RWPE1 (cell line): Measurements from ENCODE around the gene RDH5.

Experiments used
- CTCF ChIA-PET: fragments of 350-600 bp; sonication (Branson Sonifier 250); formaldehyde crosslinking; extraction: SDS; loops from one replicate; lab custom pipeline; 2021; lab: Yijun Ruan, JAX
- POLR2A ChIA-PET: fragments of 400-600 bp; formaldehyde crosslinking; extraction: SDS; loops from one replicate; lab custom pipeline; 2020; ENCODE audit warnings: antibody characterized with exemption; ENCODE audit not compliant: low non-redundant PET; lab: Yijun Ruan, JAX
- DNase-seq: peaks from one replicate; pipeline ENCODE4 v3.0.0; 2012; ENCODE audit warnings: low spot score
- H3K27ac ChIP-seq: fragments of 450-650 bp; 2 replicates; pipeline ENCODE4 v1.5.1; 2017
- TF ChIP-seq, protein P1 (sequence below): fragments of 450-650 bp; conservative IDR thresholded peaks from 2 replicates; pipeline ENCODE4 v1.5.1; 2017; ENCODE audit warnings: low read depth, mild to moderate bottlenecking

The RDH5 gene

GRCh38 chr12:55694188-55694515 lies 26.0 kb upstream of the RDH5 start:
- ChIA-PET CTCF (no interaction called here), POLR2A (no interaction called here)

GRCh38 chr12:55694651-55695050 lies 25.5 kb upstream of the RDH5 start:
- no peak for DNase-seq
- CTCF ChIA-PET, result no interaction called here
- no peak overlapping the region for H3K27ac ChIP-seq
- POLR2A ChIA-PET, result no interaction called here
- TF ChIP-seq, protein P1, sequence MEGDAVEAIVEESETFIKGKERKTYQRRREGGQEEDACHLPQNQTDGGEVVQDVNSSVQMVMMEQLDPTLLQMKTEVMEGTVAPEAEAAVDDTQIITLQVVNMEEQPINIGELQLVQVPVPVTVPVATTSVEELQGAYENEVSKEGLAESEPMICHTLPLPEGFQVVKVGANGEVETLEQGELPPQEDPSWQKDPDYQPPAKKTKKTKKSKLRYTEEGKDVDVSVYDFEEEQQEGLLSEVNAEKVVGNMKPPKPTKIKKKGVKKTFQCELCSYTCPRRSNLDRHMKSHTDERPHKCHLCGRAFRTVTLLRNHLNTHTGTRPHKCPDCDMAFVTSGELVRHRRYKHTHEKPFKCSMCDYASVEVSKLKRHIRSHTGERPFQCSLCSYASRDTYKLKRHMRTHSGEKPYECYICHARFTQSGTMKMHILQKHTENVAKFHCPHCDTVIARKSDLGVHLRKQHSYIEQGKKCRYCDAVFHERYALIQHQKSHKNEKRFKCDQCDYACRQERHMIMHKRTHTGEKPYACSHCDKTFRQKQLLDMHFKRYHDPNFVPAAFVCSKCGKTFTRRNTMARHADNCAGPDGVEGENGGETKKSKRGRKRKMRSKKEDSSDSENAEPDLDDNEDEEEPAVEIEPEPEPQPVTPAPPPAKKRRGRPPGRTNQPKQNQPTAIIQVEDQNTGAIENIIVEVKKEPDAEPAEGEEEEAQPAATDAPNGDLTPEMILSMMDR, result no peak

More at GRCh38 chr12:55694188-55694515, 26.0 kb upstream of the RDH5 start:
- TF ChIP-seq, protein P1, result no peak
- no peak for DNase-seq
- no peak overlapping the region for H3K27ac ChIP-seq

- no peak for DNase-seq
- POLR2A ChIA-PET, result no interaction called here
- CTCF ChIA-PET, result no interaction called here
- TF ChIP-seq, protein P1, result no peak
- H3K27ac ChIP-seq, result no peak overlapping the region
Measured at GRCh38 chr12:55695349-55695748, 24.8 kb upstream of the RDH5 start.

DNA sequence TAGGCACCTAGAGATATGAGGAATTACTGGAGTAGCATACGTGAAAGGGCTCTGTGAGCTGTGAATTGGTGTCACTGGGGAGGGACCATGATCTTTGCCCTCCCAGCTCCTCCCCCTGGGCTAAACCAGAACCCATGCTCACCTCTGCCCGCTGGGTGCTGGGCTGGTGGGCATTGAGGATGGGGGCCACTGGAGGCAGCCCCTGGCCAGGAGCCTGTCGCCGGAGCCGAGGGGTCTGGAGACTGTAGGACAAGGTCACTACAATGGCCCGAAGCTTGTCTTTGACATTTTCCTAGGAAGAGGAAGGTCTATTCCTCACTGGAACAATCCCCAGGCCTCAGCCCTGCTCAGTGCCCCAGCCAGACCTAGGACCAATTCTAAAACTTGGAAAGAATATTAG lies 24.1 kb upstream of the RDH5 start:
- TF ChIP-seq, protein P1, result no peak
- CTCF ChIA-PET, result no interaction called here
- no peak for DNase-seq
- POLR2A ChIA-PET, result no interaction called here
- H3K27ac ChIP-seq, result no peak overlapping the region

GRCh38 chr12:55696796-55697462 lies 23.3 kb upstream of the RDH5 start:
- ChIA-PET POLR2A (no interaction called here), CTCF (no interaction called here)
- no peak for DNase-seq
- TF ChIP-seq, protein P1, result no peak
- no peak overlapping the region for H3K27ac ChIP-seq

- CTCF ChIA-PET, result no interaction called here
- DNase-seq, result no peak
- POLR2A ChIA-PET, result no interaction called here
- H3K27ac ChIP-seq, result no peak overlapping the region
- TF ChIP-seq, protein P1, result no peak
Measured at GRCh38 chr12:55697686-55698085, 22.5 kb upstream of the RDH5 start.
